ENCODE measurements around the gene RXFP1.
"Not testable (repeated sequence)": the region's sequence is repeated elsewhere in the genome, so short reads cannot be mapped to it uniquely, and the experiment has no call there.

RXFP1 gene

DNA sequence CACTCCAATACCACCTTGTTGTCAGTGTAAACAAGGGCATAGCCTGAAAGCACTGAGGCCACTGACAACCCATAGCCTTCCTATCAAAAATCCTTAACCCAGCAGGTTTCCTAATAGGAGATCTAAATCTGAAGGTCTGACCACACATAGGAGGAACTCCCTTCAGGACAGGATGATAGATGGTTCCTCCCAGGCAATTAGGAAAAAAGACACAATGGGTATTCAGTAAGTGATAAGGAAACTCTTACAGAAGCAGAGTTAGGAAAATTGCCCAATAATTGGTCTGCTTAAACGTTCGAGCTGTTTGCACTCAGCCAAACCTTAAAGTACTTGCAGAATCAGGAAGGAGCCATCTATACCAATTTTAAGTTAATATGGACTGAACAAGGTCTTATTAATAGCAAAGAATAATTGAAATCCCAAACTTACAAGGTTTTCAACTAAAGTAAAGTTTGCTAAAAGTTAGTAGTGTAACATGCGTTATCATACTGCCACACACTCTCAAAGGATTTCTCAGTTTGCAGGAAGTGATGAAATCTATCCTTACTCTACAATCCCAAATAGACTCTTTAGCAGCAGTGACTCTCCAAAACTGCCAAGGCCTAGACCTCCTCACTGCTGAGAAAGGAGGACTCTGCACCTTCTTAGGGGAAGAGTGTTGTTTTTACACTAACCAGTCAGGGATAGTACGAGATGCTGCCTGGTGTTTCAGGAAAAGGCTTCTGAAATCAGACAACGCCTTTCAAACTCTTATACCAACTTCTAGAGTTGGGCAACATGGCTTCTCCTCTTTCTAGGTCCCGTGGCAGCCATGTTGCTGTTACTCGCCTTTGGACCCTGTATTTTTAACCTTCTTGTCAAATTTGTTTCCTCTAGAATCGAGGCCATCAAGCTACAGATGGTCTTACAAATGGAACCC, 142.3 kb downstream of the RXFP1 start:
- not testable (repeated sequence) for H3K9me3 ChIP-seq (ENCODE audit: control insufficient read depth, insufficient read depth, low read length); H3K4me3 ChIP-seq (ENCODE audit: low read depth, low read length); H3K27me3 ChIP-seq (ENCODE audit: control insufficient read depth, insufficient read depth, low read length); H3K4me1 ChIP-seq (ENCODE audit: control insufficient read depth, insufficient read depth, low read length); H3K36me3 ChIP-seq (ENCODE audit: control insufficient read depth, insufficient read depth, low read length); H3K9ac ChIP-seq (ENCODE audit: low read depth, low read length)

DNA sequence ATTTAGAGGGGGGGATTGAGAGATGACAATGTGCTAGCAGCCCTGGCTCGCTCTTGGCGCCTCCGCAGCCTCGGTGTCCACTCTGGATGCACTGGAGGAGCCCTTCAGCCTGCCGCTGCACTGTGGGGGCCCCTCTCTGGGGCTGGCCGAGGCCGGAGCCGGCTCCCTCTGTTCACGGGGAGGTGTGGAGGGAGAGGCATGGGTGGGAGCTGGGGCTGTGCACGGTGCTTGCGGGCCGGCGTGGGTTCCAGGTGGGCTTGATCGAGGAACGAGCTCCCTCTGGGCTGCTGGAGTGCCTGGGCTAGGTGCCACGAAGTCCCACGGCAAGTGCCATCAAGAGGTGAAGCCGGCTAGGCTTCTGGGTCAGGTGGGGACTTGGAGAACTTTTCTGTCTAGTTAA, 143.1 kb downstream of the RXFP1 start:
- no peaks in the 10 kb centered on the region for H3K36me3 ChIP-seq (ENCODE audit: control insufficient read depth, insufficient read depth, low read length)
- peaks cover 2% of the 10 kb centered on the region for H3K4me1 ChIP-seq (ENCODE audit: control insufficient read depth, insufficient read depth, low read length)
- no peaks in the 10 kb centered on the region for H3K9me3 ChIP-seq (ENCODE audit: control insufficient read depth, insufficient read depth, low read length)
- no peaks in the 10 kb centered on the region for H3K27me3 ChIP-seq (ENCODE audit: control insufficient read depth, insufficient read depth, low read length)
- H3K4me3 ChIP-seq (ENCODE audit: low read depth, low read length) = no peak overlapping the region
- no peak overlapping the region for H3K9ac ChIP-seq (ENCODE audit: low read depth, low read length)

DNA sequence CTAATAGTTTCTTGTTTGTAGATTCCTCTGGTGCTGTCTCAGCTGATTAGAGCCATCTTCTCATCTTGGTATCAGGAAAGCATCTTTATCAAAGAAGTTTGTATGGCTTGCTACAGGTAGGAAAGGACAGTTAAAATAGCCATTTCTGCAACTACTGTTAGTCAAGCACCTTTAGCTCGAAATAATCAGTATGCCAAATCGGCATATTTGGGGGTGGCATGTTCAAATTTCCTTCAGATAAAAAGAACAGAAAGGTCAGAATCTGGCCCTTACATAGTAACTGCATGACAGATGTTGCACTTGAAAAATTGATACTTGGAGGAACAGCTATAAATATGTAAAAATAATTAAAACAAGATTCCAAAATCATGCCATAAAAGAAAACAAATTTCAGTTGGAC, 145.2 kb downstream of the RXFP1 start:
- no peaks in the 10 kb centered on the region for H3K9me3 ChIP-seq (ENCODE audit: control insufficient read depth, insufficient read depth, low read length)
- H3K4me1 ChIP-seq (ENCODE audit: control insufficient read depth, insufficient read depth, low read length) = peaks cover 4% of the 10 kb centered on the region
- H3K27me3 ChIP-seq (ENCODE audit: control insufficient read depth, insufficient read depth, low read length) = no peaks in the 10 kb centered on the region
- H3K36me3 ChIP-seq (ENCODE audit: control insufficient read depth, insufficient read depth, low read length) = no peaks in the 10 kb centered on the region
- H3K9ac ChIP-seq (ENCODE audit: low read depth, low read length) = no peak overlapping the region
- H3K4me3 ChIP-seq (ENCODE audit: low read depth, low read length) = no peak overlapping the region

DNA sequence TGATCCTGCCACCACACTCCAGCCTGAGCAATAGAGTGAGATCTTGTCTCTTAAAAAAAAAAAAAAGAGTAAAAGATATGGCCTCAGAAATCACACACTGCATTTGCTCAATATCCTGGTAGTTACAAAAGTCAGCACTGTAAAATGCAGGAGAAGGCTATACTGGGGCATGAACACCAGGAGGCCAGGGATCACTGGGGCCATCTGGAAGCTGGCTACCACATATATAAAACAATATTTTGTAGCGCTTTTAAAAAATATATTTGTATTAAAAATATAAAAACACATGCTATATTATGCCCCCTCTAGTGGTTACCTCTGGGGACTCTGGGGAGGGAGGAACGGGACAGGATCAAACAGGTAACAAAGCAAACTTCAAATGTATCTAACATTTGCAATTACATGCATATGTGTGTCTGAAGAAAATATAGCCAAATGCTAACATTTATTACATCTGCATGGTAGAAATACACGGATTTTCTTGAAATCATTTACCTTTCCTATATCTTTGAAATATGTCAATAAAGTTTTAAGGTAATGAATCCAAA, 146.0 kb downstream of the RXFP1 start:
- no peak overlapping the region for H3K4me3 ChIP-seq (ENCODE audit: low read depth, low read length)
- H3K9ac ChIP-seq (ENCODE audit: low read depth, low read length) = no peak overlapping the region
- no peaks in the 10 kb centered on the region for H3K9me3 ChIP-seq (ENCODE audit: control insufficient read depth, insufficient read depth, low read length)
- peaks cover 4% of the 10 kb centered on the region for H3K4me1 ChIP-seq (ENCODE audit: control insufficient read depth, insufficient read depth, low read length)
- no peaks in the 10 kb centered on the region for H3K36me3 ChIP-seq (ENCODE audit: control insufficient read depth, insufficient read depth, low read length)
- no peaks in the 10 kb centered on the region for H3K27me3 ChIP-seq (ENCODE audit: control insufficient read depth, insufficient read depth, low read length)

DNA sequence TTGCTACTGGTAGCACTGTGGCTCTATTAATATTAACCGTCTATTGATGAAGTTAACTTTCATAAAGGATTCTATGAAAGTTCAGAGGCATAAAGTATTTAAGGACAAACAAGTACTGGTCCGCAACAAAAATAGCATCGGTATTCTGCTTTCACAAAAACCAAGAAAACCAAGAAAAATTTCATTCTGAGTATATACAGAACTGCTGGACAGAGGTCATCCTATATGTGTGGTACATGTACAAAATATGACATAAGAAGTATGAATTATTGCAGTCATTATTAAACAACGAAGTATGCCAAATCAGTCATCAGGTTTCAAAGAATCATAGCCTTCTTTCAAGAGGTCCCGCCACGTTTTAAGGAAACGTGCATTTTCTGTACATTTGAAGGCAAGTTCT, 147.6 kb downstream of the RXFP1 start:
- Histone ChIP-seq H3K27me3 (ENCODE audit: control insufficient read depth, insufficient read depth, low read length) (no peaks in the 10 kb centered on the region), H3K9ac (ENCODE audit: low read depth, low read length) (no peak overlapping the region), H3K9me3 (ENCODE audit: control insufficient read depth, insufficient read depth, low read length) (no peaks in the 10 kb centered on the region), H3K4me1 (ENCODE audit: control insufficient read depth, insufficient read depth, low read length) (peaks cover 4% of the 10 kb centered on the region), H3K4me3 (ENCODE audit: low read depth, low read length) (no peak overlapping the region), H3K36me3 (ENCODE audit: control insufficient read depth, insufficient read depth, low read length) (no peaks in the 10 kb centered on the region)

DNA sequence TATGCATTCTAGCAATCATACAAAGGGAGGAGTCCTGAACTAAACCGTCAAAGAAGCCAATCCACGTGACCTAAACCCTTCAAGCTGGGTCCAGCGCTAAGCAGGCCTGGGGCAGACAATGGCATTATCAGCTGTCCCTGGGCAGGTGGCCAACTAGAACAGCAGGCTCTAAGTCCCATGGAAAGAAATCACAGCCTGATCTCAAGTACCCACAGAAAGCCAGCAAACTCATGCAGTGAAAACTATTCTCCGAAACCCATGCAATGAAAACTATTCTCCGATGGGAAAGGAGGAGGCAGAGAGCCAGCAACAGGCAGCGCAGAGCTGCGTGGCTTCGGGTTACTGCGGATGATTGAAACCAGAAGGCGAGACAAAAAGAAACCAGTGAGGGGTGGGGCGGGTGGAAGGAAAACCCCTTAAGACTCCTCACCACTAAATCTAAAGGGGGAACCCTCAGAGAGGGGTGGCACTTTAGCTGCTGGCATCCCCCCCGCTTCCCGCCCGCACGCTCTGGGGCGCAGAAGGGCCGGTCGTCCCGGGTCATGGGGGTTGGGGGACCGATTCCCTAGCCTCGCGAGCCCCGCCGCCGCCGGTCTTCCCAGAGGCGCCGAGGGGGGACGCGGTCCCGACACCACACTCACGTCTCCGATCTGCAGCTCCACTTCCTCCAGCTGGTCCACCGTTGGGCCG, 149.4 kb downstream of the RXFP1 start:
- peak overlapping the region; percentile 85 for H3K9ac ChIP-seq (ENCODE audit: low read depth, low read length)
- peaks cover 4% of the 10 kb centered on the region for H3K4me1 ChIP-seq (ENCODE audit: control insufficient read depth, insufficient read depth, low read length)
- H3K4me3 ChIP-seq (ENCODE audit: low read depth, low read length) = peak overlapping the region; percentile 97
- no peaks in the 10 kb centered on the region for H3K9me3 ChIP-seq (ENCODE audit: control insufficient read depth, insufficient read depth, low read length)
- no peaks in the 10 kb centered on the region for H3K36me3 ChIP-seq (ENCODE audit: control insufficient read depth, insufficient read depth, low read length)
- no peaks in the 10 kb centered on the region for H3K27me3 ChIP-seq (ENCODE audit: control insufficient read depth, insufficient read depth, low read length)

DNA sequence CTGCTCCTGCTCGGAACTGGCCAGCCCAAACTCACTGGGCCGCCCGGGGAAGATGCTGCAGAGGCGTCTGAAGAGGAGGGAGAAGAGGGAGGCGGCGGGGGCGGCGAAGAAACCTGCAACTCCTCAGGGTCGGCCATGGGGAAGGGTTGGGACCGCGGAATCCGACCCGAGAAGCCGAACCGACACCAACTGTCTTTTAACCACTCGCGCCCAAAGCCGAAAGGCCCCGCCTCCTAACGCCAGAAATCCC, 149.9 kb downstream of the RXFP1 start, which contains the start of gene C4orf46:
Gene C4orf46 (minus strand): TSS at position 223 of the 250 bp plus-strand sequence. CDS start 86 bp downstream, at position 137.
- Histone ChIP-seq H3K36me3 (ENCODE audit: control insufficient read depth, insufficient read depth, low read length) (no peaks in the 10 kb centered on the region), H3K9me3 (ENCODE audit: control insufficient read depth, insufficient read depth, low read length) (no peaks in the 10 kb centered on the region), H3K4me3 (ENCODE audit: low read depth, low read length) (peak within 1 kb of the TSS; percentile 97)

DNA sequence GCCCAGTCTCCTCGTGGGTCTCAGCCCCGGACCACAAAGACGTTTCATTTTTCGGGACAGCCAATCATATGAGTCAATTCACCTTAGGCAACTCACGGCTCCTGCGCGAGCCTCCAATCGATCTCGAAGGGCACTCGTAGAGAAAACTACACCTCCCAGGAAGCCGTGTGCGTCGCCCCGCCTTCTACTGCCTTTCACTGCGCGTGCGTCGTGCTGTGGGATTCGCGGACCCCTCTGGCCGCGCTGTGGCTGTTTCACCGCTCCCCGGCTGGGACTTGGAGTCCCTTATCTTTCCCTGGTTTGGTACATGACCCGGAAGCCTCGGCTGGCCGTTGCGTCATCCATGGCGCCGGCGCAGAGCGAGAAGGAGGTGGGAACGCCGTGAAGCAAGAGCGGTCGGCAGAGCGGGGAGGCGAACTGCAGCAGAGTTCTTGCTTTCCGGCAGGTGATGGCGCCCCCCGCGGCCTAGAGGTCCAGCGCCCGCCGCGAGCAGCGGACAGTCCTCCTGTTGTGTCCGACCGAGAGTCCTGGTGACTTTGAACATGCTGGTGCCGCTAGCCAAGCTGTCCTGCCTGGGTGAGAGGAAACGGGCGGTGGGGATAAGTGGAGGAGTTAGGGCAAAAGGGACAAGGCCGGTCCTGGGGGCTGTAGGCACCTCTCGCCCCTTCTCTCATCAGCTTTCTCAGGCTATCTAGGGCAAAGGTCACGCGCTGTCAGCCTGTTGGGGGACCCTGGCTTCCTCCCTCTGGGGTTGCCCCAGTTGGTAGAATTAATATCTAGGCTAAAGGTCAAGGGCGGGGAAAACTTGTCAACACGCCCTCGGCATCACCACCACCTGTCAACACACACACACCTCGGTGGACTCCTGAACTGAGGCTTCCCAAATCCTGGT, 150.5 kb downstream of the RXFP1 start, which contains the start of gene ETFDH:
Gene ETFDH (plus strand): TSS at position 382 of the 892 bp plus-strand sequence. CDS start 161 bp downstream, at position 543.
- peaks cover 4% of the 10 kb centered on the region for H3K4me1 ChIP-seq (ENCODE audit: control insufficient read depth, insufficient read depth, low read length)
- peak within 1 kb of the TSS; percentile 85 for H3K9ac ChIP-seq (ENCODE audit: low read depth, low read length)
- H3K9me3 ChIP-seq (ENCODE audit: control insufficient read depth, insufficient read depth, low read length) = no peaks in the 10 kb centered on the region
- H3K27me3 ChIP-seq (ENCODE audit: control insufficient read depth, insufficient read depth, low read length) = no peaks in the 10 kb centered on the region
- no peaks in the 10 kb centered on the region for H3K36me3 ChIP-seq (ENCODE audit: control insufficient read depth, insufficient read depth, low read length)
- peak within 1 kb of the TSS; percentile 97 for H3K4me3 ChIP-seq (ENCODE audit: low read depth, low read length)

More for the DNA sequence above, 149.9 kb downstream of the RXFP1 start, which contains the start of gene C4orf46:
- H3K4me1 ChIP-seq (ENCODE audit: control insufficient read depth, insufficient read depth, low read length) = peaks cover 4% of the 10 kb centered on the region
- no peaks in the 10 kb centered on the region for H3K27me3 ChIP-seq (ENCODE audit: control insufficient read depth, insufficient read depth, low read length)
- H3K9ac ChIP-seq (ENCODE audit: low read depth, low read length) = peak within 1 kb of the TSS; percentile 85

DNA sequence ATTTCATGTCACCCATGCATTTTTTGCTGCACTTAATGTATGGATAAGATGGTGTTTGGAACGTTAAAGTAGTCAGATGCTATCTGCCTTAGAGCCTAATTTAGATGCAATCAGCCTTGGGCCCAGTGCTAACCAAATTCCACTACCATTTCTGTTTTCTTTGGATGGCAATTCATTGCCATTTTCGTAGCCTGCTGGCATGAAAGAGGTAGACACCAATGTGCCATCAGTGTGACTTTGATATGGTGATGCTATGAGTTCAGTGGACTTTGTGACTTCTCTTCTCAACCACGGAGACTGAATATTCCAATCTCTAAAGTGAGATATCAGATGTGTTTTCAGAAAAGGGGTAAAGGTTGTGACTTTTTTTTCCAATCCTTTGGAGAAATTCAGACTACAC, 152.0 kb downstream of the RXFP1 start:
- Histone ChIP-seq H3K4me3 (ENCODE audit: low read depth, low read length) (no peak overlapping the region), H3K9ac (ENCODE audit: low read depth, low read length) (no peak overlapping the region), H3K27me3 (ENCODE audit: control insufficient read depth, insufficient read depth, low read length) (no peaks in the 10 kb centered on the region), H3K36me3 (ENCODE audit: control insufficient read depth, insufficient read depth, low read length) (no peaks in the 10 kb centered on the region), H3K4me1 (ENCODE audit: control insufficient read depth, insufficient read depth, low read length) (peaks cover 2% of the 10 kb centered on the region), H3K9me3 (ENCODE audit: control insufficient read depth, insufficient read depth, low read length) (no peaks in the 10 kb centered on the region)

DNA sequence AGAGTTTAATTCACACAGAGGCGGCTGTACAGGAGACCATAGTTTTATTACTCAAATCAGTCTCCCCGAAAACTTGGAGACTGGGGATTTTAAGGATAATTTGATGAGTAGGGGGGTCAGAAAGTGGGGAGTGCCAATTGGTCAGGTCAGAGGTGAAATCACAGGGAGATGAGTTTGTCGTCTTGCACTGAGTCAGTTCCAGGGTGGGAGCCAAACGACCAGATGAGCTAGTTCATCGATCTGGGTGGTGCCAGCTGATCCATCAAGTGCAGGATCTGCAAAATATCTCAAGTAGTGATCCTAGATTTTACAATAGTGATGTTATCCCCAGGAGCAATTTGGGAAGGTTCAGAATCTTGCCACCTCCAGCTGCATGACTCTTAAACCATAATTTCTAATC, 154.4 kb downstream of the RXFP1 start:
- Histone ChIP-seq H3K9ac (ENCODE audit: low read depth, low read length) (no peak overlapping the region), H3K4me1 (ENCODE audit: control insufficient read depth, insufficient read depth, low read length) (peaks cover 3% of the 10 kb centered on the region), H3K27me3 (ENCODE audit: control insufficient read depth, insufficient read depth, low read length) (no peaks in the 10 kb centered on the region), H3K4me3 (ENCODE audit: low read depth, low read length) (no peak overlapping the region), H3K9me3 (ENCODE audit: control insufficient read depth, insufficient read depth, low read length) (no peaks in the 10 kb centered on the region), H3K36me3 (ENCODE audit: control insufficient read depth, insufficient read depth, low read length) (no peaks in the 10 kb centered on the region)

DNA sequence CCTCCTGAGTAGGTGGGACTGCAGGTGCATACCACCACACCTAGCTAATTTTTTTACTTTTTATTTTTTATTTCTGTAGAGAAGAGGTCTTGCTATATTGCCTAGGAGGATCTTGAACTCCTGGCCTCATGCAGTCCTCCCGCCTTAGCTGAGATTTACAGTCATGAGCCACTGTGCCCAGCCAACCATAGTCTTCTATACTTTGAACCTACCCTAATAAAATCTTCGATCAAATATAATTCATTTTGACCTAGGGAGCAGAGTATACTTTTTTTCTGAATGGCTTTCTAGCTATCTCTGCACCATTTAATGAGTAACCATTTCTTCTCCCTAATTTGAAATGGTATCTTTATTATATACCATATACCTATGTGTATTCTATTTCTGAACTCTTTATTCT, 157.1 kb downstream of the RXFP1 start:
- Histone ChIP-seq H3K27me3 (ENCODE audit: control insufficient read depth, insufficient read depth, low read length) (no peaks in the 10 kb centered on the region), H3K4me3 (ENCODE audit: low read depth, low read length) (no peak overlapping the region), H3K4me1 (ENCODE audit: control insufficient read depth, insufficient read depth, low read length) (peaks cover 3% of the 10 kb centered on the region), H3K9ac (ENCODE audit: low read depth, low read length) (no peak overlapping the region), H3K36me3 (ENCODE audit: control insufficient read depth, insufficient read depth, low read length) (no peaks in the 10 kb centered on the region), H3K9me3 (ENCODE audit: control insufficient read depth, insufficient read depth, low read length) (no peaks in the 10 kb centered on the region)

All from iPS-15b (cell line).